Measurements from ENCODE around the gene UGP2.
"Not testable (repeated sequence)": the region's sequence is repeated elsewhere in the genome, so short reads cannot be mapped to it uniquely, and the experiment has no call there.

Gene UGP2

DNA sequence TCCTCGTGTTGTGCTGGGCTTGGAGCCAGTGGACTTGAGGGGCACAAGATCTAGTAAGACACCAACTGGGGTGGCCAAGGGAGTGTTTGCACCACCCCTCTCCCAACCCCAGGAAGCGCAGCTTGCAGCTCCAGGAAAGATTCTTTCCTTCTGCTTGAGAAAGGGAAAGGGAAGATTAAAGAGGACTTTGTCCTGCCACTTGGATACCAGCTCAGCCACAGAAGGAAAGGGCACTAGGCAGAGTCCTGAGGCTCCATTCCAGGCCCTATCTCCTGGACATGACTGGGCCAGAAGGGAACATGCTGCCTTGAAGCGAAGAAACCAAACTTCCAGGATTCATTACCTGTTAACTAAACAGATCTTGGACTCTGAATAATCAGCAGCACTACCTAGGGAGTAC is 44.9 kb upstream of the UGP2 start:
- TF ChIP-seq, protein P1, sequence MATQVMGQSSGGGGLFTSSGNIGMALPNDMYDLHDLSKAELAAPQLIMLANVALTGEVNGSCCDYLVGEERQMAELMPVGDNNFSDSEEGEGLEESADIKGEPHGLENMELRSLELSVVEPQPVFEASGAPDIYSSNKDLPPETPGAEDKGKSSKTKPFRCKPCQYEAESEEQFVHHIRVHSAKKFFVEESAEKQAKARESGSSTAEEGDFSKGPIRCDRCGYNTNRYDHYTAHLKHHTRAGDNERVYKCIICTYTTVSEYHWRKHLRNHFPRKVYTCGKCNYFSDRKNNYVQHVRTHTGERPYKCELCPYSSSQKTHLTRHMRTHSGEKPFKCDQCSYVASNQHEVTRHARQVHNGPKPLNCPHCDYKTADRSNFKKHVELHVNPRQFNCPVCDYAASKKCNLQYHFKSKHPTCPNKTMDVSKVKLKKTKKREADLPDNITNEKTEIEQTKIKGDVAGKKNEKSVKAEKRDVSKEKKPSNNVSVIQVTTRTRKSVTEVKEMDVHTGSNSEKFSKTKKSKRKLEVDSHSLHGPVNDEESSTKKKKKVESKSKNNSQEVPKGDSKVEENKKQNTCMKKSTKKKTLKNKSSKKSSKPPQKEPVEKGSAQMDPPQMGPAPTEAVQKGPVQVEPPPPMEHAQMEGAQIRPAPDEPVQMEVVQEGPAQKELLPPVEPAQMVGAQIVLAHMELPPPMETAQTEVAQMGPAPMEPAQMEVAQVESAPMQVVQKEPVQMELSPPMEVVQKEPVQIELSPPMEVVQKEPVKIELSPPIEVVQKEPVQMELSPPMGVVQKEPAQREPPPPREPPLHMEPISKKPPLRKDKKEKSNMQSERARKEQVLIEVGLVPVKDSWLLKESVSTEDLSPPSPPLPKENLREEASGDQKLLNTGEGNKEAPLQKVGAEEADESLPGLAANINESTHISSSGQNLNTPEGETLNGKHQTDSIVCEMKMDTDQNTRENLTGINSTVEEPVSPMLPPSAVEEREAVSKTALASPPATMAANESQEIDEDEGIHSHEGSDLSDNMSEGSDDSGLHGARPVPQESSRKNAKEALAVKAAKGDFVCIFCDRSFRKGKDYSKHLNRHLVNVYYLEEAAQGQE (IDR thresholded peaks at IDR 0.05; ENCODE audit: insufficient replicate concordance, low read depth): no peak
- TF ChIP-seq POLR2AphosphoS5 (IDR thresholded peaks at IDR 0.05; ENCODE audit: low read depth): no peak
- TF ChIP-seq, protein P2, sequence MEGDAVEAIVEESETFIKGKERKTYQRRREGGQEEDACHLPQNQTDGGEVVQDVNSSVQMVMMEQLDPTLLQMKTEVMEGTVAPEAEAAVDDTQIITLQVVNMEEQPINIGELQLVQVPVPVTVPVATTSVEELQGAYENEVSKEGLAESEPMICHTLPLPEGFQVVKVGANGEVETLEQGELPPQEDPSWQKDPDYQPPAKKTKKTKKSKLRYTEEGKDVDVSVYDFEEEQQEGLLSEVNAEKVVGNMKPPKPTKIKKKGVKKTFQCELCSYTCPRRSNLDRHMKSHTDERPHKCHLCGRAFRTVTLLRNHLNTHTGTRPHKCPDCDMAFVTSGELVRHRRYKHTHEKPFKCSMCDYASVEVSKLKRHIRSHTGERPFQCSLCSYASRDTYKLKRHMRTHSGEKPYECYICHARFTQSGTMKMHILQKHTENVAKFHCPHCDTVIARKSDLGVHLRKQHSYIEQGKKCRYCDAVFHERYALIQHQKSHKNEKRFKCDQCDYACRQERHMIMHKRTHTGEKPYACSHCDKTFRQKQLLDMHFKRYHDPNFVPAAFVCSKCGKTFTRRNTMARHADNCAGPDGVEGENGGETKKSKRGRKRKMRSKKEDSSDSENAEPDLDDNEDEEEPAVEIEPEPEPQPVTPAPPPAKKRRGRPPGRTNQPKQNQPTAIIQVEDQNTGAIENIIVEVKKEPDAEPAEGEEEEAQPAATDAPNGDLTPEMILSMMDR (IDR thresholded peaks at IDR 0.05; ENCODE audit: insufficient read depth, low read length): no peak
- no peak for TF ChIP-seq GABPA (IDR thresholded peaks at IDR 0.05; ENCODE audit: low read depth)
- no peak for TF ChIP-seq SPI1 (IDR thresholded peaks at IDR 0.05; ENCODE audit: borderline replicate concordance, low read depth)
- DNase-seq (ENCODE audit: low read depth in 1 of 2, low spot score in 1 of 2): no peak
- no peak overlapping the region for H3K27ac ChIP-seq (replicated peaks)

DNA sequence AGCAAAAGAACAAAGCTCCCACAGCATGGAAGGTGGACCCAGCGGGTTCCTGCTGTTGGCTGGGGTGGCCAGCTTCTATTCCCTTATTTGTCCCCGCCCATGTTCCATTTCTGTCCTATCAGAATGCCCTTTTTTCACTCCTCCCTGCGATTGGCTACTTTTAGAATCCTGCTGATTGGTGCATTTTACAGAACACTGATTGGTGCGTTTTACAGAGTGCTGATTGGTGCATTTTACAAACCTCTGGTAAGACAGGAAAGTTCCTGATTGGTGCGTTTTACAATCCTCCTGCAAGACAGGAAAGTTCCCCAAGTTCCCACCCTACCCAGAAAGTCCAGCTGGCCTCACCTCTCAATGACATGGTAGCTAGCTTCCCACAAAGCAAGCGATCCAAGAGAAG is 40.2 kb upstream of the UGP2 start:
- no peak overlapping the region for H3K4me3 ChIP-seq (replicated peaks; ENCODE audit: insufficient read depth, low read length)
- no peak for DNase-seq (ENCODE audit: low read depth in 1 of 2, low spot score in 1 of 2)
- TF ChIP-seq POLR2AphosphoS5 (IDR thresholded peaks at IDR 0.05; ENCODE audit: low read depth) (no peak), SPI1 (IDR thresholded peaks at IDR 0.05; ENCODE audit: borderline replicate concordance, low read depth) (no peak), GABPA (IDR thresholded peaks at IDR 0.05; ENCODE audit: low read depth) (no peak)
- TF ChIP-seq, protein P2 (IDR thresholded peaks at IDR 0.05; ENCODE audit: insufficient read depth, low read length): no peak
- TF ChIP-seq, protein P1 (IDR thresholded peaks at IDR 0.05; ENCODE audit: insufficient replicate concordance, low read depth): no peak
- H3K27me3 ChIP-seq (ENCODE audit: insufficient read depth, poor library complexity, severe bottlenecking): no peaks in the 10 kb centered on the region
- no peak overlapping the region for H3K27ac ChIP-seq (replicated peaks)

More for the DNA sequence above, 44.9 kb upstream of the UGP2 start:
- H3K4me3 ChIP-seq (replicated peaks; ENCODE audit: insufficient read depth, low read length): no peak overlapping the region
- H3K27me3 ChIP-seq (ENCODE audit: insufficient read depth, poor library complexity, severe bottlenecking): no peaks in the 10 kb centered on the region

DNA sequence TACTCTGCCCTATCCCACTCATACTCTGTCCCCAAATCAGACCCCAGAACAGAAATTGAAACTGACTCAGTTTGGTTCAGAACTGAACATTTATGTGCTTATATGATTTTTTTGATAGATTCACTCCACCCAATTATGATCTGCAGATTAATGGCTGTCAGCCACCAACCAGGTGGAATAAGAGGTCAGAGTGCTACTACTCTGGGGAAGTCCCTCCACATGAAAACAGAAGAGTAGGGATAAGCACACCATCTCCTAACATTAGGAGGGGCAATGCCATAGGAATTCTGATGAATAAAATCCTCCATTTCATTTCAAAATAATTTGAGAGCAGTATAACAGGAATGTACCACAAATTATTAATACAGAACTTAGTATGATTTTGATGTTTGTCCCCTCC is 36.3 kb upstream of the UGP2 start:
- no peak for TF ChIP-seq POLR2AphosphoS5 (IDR thresholded peaks at IDR 0.05; ENCODE audit: low read depth)
- TF ChIP-seq GABPA (IDR thresholded peaks at IDR 0.05; ENCODE audit: low read depth): no peak
- no peak for TF ChIP-seq SPI1 (IDR thresholded peaks at IDR 0.05; ENCODE audit: borderline replicate concordance, low read depth)
- TF ChIP-seq, protein P2 (IDR thresholded peaks at IDR 0.05; ENCODE audit: insufficient read depth, low read length): no peak
- TF ChIP-seq, protein P1 (IDR thresholded peaks at IDR 0.05; ENCODE audit: insufficient replicate concordance, low read depth): no peak
- Histone ChIP-seq H3K4me3 (replicated peaks; ENCODE audit: insufficient read depth, low read length) (no peak overlapping the region), H3K27ac (replicated peaks) (no peak overlapping the region), H3K27me3 (ENCODE audit: insufficient read depth, poor library complexity, severe bottlenecking) (no peaks in the 10 kb centered on the region)
- DNase-seq (ENCODE audit: low read depth in 1 of 2, low spot score in 1 of 2): no peak

DNA sequence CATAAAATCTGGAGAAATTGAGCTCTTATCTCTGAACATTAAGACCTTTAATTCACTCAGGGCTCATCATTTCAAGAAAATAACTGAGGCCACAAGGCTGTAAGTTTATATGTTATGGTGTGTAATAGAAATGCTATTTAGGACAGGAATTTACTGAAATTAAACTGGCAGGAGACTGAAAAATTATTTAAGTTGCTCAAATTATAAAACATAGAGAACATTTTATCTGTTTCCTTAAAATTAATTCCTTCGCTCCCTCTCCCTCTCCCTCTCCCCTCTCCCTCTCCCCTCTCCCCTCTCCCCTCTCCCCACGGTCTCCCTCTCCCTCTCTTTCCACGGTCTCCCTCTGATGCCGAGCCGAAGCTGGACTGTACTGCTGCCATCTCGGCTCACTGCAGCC is 33.7 kb upstream of the UGP2 start:
- not testable (repeated sequence) for H3K4me3 ChIP-seq (replicated peaks; ENCODE audit: insufficient read depth, low read length); H3K27me3 ChIP-seq (ENCODE audit: insufficient read depth, poor library complexity, severe bottlenecking); H3K27ac ChIP-seq (replicated peaks); DNase-seq (ENCODE audit: low read depth in 1 of 2, low spot score in 1 of 2)

DNA sequence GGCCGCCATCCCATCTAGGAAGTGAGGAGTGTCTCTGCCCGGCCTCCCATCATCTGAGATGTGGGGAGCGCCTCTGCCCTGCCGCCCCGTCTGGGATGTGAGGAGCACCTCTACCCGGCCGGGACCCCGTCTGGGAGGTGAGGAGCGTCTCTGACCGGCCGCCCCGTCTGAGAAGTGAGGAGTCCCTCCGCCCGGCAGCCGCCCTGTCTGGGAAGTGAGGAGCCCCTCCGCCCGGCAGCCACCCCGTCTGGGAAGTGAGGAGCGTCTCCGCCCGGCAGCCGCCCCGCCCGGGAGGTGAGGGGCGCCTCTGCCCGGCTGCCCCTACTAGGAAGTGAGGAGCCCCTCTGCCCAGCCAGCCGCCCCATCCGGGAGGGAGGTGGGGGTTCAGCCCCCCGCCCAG is 32.8 kb upstream of the UGP2 start:
- H3K27me3 ChIP-seq (ENCODE audit: insufficient read depth, poor library complexity, severe bottlenecking); H3K27ac ChIP-seq (replicated peaks); H3K4me3 ChIP-seq (replicated peaks; ENCODE audit: insufficient read depth, low read length); DNase-seq (ENCODE audit: low read depth in 1 of 2, low spot score in 1 of 2): not testable (repeated sequence)

All from HL-60 (cell line).